ENCODE results near the gene STPG3.
A peak's percentile ranks its signal among the peaks of the same experiment; 100 is the strongest.

STPG3 gene

DNA sequence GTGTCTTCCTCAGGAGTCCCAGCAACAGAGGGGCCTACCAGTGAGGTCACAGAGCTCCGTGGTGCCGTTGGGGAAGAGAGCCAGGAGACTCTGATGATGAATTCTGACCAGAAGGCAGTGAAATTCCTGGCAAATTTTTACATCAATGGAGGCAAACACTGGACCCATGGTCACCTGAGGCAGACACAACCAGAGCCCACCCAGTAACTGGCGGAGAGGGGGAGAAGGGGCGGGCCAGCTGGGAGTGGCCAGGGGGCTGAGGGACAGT lies at the start of gene STPG3:
Gene STPG3 (plus strand): TSS at position 93 of the 268 bp plus-strand sequence. CDS start 1 bp downstream, at position 94.
- DNase-seq: no peak

DNA sequence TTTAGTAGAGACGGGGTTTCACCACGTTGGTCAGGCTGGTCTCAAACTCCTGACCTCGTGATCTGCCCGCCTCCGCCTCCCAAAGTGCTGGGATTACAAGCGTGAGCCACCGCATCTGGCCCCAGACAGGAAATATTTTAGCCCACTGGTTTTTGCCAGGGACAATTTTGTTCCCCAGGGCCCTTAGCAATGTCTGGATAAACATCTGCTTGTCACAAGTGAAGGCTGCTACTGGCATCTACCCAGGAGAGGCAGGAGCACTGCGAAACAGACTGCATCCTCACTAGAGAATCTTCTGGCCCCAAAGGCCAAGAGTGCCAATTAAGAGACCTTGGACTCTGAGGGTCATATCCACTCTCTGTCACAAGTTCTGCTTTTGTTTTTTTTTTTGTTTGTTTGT lies 48.1 kb upstream of the STPG3 start:
- no peak for DNase-seq

- no peak for DNase-seq
Measured at GRCh38 chr9:137204731-137205125, 46.4 kb upstream of the STPG3 start.

GRCh38 chr9:137205126-137206069 lies 45.7 kb upstream of the STPG3 start, which contains the start of the genes NDOR1 and TMEM203:
Gene NDOR1, plus strand, starts transcription at chr9:137205700. Its CDS starts 78 bp downstream, at chr9:137205778.
Gene TMEM203, minus strand, starts transcription at chr9:137205648. Its CDS starts 234 bp downstream, at chr9:137205414.
- DNase-seq: peak; percentile 90 to 92

- no peak for DNase-seq
Measured at GRCh38 chr9:137206602-137207001, 44.5 kb upstream of the STPG3 start.

DNA sequence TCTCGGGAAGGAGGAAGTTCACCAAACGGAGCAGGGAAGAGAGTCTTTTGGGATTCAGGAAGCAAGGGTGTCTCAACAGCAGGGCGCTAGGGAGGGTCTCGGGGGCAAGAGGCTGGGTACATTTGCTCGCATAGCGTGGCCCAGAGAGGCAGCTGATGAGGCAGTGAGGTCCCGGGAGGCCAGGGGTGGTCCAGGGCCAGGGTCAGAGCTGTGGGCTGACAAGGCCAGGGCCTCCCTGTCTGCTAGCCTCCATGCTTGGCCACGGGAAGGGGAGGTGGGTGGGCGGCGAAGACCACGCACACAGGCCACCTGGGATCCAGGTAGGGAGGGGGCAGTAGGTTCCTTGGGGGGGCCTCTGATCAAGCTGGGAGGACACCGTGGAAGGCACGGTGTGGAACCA lies 39.6 kb upstream of the STPG3 start:
- DNase-seq: no peak

DNA sequence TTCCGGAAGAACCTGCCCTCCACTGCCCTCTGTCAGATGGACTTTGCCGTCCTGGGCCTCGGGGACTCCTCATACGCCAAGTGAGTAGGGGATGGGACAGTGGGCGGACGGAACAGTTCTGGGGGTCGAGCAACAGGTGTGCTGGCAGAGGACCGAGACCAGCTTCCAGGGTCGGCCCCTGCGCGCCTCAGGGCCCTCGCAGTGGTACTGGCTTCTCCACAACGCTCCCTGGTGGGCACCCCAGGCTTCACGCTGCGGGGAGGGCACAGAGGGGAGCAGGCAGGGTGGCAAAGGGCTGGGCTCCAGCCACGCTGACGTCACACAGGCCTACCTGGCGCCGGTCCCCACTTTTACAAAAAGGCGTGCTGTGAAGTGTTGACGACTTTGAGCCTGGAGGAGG lies 38.6 kb upstream of the STPG3 start:
- no peak for DNase-seq

DNA sequence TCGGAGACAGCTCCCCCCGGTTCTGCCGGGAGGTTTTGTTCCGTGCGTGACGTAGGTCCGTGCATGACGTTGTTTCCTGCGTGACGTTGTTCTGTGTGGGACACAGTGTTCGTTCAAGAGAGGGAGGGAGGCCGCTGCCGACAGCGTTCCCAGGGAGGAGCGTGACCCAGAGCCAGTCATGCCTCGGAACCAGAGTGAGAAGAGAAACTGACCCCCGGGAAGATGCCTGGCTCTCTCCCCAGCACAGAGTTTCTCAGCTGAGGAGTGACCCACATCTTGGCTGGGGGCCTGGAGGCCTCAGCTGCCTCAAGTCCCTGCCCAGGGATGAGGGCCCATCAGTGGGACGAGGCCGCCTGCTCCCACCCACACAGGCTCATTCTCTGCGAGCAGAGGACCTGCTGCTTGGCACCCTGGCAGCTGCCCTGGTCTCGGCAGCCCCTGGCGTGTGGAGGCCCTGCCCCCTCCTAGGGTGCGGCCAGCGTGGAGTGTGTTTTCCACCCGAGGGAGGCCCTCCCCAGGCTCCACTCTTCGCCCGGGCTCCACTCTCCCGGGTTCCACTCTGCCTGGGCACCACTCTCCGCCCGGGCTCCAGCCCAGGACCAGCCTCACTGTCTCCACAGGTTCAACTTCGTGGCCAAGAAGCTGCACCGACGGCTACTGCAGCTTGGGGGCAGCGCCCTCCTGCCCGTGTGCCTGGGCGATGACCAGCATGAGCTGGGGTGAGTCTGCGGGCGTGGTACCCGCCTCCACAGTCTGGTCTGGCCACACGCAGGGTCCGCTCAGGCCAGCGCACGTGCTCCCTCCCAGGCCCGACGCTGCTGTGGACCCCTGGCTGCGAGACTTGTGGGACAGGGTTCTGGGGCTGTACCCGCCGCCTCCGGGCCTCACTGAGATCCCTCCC lies 37.7 kb upstream of the STPG3 start:
- DNase-seq: no peak

- DNase-seq: no peak
Measured at GRCh38 chr9:137214620-137215019, 36.5 kb upstream of the STPG3 start.

- no peak for DNase-seq
Measured at GRCh38 chr9:137215196-137215986, 35.7 kb upstream of the STPG3 start.

DNA sequence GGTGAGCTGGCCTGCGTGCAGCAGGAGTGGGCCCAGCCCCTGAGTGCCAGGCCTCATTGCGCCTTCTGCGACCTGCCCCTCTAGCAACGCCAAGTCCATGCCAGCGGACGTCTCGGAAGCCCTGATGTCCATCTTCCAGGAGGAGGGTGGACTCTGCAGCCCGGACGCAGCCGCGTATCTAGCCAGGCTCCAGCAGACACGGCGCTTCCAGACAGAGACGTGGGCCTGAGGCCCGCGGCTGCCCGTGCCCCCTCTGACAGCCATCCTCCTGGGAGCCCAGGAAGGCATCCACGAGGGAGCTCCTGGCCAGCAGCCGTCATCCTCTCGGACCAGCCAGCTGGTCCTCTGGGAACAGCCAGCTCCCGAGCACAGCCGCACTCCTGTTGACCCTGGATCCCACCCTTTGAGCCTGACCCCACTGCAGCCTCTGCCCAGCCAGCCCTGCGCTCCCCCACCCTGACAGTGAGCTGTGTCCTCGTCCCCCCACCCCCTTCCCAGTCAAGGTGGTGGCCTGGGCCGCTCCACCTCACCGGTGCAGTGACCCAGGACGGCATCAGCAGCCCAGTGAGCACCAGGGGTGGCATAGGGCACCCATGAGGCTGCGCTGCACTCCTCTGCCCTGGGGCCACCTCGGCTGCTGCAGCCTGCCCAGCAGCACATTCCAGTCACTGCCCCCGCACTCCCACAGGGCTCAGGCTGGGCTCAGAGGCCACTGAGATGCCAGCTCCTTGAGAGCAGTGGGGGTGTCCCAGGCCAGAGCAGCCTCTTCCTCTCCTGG lies 34.7 kb upstream of the STPG3 start:
- DNase-seq: no peak

DNA sequence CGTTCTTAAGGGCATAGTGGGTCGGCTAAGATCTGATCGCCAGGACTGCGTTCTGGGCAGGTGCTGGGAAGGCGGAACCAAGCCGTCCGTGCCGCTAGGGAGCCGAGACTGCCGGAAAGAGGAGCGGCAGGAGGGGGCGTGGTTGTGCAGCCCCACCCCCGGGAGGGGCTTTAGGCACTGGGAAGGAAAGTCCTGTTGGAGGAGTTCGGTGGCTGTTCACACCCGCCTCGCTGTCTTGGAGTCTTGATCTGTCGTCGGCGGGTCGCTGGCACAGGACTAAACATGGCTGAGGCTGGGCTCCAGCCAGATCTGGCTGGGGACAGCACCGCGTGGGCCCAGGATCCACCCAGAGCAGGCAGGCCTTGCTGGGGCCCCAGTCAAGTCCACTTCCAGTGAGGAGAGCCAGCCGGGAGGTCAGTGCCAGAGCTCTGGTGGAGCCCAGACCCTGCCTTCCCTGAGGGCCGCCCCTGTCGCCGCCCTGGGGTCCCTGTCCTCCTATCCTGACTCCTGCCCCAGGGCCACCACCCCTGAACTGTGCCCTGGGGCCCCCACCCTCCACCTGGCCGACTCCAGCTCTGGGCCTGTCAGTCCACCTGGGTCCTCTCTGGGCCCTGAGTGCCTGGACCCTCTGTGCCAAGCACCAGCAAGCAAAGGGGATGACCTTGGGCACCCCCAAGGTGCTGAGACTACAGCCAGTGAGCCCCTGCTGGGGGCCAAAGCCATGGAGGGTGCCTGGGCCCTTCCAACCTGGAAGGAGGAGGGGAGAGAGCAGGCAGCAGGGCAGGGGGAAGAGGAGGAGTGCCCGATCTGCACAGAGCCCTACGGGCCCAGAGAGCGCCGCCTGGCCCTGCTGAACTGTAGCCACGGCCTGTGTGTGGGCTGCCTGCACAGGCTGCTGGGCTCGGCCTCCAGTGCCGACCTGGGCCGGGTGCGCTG lies 33.5 kb upstream of the STPG3 start:
- DNase-seq: no peak

- no peak for DNase-seq
Measured at GRCh38 chr9:137218212-137218753, 32.8 kb upstream of the STPG3 start.

DNA sequence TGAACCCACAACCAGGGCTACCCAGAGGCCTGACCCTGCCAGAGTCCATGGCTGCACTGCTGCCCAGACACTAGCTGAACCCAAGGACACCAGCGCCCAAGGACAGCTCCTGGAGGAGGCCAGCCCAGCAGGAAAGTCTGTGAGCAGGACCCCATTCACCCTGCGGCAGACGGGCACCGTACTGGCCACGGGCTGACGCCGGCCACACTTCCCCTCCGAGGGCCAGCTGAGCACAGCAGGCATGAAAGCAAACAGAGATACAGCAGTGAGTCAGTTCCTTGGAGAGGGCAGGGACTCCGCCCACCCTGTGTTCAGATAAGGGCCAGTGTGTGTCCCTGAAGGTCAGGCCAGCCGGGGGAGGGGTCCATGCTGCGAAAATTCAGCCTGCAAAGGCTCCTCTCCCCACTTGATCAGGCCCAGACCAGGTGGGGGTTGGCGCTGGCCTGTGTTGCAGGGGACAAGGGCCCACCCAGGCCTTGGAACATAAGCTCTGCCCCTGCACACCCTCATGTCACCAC lies 32.3 kb upstream of the STPG3 start:
- DNase-seq: no peak

- DNase-seq: no peak
Measured at GRCh38 chr9:137219757-137220316, 31.2 kb upstream of the STPG3 start.

DNA sequence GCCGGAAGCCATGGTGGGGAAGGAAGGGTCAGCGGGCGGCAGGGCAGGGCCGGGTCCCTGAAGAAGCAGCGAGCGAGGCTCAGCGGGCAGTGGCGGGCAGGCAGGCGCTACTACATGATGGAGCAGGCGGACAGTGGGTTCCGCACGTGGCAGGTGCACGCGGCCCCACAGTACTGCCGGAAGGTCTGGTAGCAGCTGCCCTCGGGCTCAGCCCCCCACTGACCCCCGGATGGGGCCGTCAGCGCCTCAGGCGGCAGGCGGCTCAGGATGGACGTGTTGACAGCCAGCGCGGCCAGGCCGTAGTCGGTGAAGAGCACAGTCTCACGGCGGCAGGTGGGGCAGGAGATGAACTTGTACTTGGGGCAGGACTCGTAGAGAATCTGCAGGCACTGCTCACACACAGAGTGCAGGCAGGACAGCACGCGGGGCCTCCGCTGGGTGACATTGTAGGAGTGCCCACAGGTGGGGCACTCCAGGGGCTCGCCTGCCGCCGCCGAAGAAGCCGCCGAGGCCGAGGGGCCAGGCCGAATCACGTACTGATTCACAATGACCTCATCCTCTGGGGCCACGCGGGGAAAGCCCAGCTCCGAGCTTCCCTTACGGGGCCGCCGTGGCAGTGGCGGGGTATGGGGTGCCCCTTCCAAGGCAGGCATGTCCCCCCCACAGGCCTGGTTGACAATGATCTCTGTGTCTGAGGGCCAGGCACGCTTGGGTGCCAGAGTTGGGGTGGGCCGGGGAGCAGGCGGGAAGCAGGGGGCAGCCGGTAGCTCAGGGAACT lies 30.6 kb upstream of the STPG3 start:
- DNase-seq: no peak

DNA sequence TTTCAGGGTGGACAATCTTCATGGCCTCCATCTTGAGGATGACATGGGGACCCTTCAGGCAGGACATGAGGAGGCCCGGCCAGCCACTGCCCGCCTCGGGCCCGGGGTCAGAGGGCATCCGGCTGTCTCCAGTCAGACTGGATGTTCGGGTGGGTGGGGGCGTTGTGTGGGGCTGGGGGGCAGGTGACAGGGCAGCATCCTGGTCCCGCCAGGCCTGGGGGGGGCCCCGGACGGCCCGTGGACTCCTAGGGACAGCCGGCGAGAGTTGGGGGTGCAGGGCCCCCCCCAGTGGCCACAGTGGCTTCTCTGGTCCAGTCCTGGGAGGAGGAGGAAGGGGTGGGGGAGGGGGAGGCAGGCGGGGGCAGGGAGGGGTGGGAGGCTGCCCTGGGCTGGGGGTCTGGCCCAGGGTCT lies 30.0 kb upstream of the STPG3 start:
- DNase-seq: no peak

GRCh38 chr9:137221506-137222111 lies 29.5 kb upstream of the STPG3 start:
- DNase-seq: peak in 1 of 2 donors; percentile 17
